ENCODE measurements around the gene SMAD6.

Gene SMAD6

DNA sequence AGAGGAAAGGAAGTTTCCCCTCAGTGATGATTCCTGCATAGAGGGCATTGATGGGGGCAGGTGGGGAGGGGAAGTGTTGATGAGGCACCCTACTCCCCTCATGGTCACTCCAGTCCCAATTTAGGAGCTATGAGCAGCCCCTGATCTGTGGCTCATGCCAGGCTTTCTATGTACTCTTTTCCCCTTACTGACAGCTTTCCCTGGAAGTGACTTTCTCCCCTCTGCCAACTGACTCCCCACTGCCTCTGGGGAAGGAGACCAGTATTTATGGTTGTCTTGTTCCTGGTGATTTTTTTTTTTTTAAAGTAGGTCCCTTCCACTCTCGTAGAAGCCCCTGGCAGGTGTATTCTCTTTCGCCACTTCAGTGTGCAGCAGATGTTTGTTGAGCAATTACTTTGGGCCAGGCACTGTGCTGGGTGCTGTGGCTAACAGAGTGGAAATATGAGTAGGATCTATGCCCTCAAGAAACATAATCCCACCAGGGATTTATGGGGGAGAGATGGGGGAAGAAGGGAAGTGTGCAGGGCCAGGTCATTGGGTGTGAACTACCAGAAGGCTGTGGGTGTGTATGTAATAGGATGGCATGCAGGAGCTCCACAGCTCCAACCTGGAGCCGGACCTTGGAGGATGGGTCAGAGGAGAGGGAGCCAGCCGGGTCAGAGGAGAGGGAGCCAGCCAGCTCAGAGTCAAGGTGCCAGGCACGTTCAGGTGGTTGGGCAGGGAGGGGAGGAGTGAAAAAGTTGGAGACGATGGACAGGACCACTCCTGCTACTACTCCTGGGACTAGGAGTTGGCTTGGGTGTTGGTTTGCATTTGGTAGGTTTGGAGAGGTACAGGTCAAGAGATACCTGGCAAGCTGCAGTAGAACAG, 3.5 kb downstream of the SMAD6 start:
- TF ChIP-seq TAF1 (IDR thresholded peaks at IDR 0.05; ENCODE audit: borderline replicate concordance, insufficient read depth, low read length) (no peak), SIN3A (IDR thresholded peaks at IDR 0.05; ENCODE audit: borderline replicate concordance, insufficient read depth, low read length) (no peak), POLR2AphosphoS5 (IDR thresholded peaks at IDR 0.05; ENCODE audit: low read depth, low read length) (no peak), FOXP2 (optimal IDR thresholded peaks at IDR 0.05; ENCODE audit: borderline replicate concordance, extremely low read depth, extremely low read length, insufficient read depth) (no peak)
- TF ChIP-seq, protein P1, sequence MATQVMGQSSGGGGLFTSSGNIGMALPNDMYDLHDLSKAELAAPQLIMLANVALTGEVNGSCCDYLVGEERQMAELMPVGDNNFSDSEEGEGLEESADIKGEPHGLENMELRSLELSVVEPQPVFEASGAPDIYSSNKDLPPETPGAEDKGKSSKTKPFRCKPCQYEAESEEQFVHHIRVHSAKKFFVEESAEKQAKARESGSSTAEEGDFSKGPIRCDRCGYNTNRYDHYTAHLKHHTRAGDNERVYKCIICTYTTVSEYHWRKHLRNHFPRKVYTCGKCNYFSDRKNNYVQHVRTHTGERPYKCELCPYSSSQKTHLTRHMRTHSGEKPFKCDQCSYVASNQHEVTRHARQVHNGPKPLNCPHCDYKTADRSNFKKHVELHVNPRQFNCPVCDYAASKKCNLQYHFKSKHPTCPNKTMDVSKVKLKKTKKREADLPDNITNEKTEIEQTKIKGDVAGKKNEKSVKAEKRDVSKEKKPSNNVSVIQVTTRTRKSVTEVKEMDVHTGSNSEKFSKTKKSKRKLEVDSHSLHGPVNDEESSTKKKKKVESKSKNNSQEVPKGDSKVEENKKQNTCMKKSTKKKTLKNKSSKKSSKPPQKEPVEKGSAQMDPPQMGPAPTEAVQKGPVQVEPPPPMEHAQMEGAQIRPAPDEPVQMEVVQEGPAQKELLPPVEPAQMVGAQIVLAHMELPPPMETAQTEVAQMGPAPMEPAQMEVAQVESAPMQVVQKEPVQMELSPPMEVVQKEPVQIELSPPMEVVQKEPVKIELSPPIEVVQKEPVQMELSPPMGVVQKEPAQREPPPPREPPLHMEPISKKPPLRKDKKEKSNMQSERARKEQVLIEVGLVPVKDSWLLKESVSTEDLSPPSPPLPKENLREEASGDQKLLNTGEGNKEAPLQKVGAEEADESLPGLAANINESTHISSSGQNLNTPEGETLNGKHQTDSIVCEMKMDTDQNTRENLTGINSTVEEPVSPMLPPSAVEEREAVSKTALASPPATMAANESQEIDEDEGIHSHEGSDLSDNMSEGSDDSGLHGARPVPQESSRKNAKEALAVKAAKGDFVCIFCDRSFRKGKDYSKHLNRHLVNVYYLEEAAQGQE (IDR thresholded peaks at IDR 0.05; ENCODE audit: insufficient read depth in 1 of 2, low read depth in 2 of 2, low read length in 2 of 2): no peak

DNA sequence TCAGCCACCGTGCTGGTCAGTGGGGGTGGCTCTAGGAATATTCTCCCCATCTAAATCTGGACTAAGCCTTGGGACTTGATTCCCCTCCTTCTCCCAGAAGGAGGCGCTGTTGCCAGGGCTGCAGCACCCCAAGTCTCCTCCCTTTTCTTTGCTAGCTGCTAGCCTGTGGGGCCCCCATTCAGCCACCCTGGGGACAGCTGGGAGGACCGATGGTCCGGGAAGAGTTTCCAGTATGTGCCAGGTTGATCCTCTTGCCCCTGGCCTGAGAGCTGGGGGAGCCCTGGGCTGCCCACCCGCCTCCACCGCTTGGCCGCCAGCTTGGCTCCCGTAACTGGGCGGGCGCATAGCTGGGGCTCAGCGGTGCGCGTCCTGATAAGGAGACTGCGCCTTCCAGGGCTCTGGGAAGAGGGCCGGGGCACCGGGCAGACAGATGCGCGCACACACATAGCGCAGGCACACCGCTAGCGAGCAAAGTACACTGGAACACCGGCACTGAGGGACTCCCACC, 4.2 kb downstream of the SMAD6 start:
- no peak for TF ChIP-seq SIN3A (IDR thresholded peaks at IDR 0.05; ENCODE audit: borderline replicate concordance, insufficient read depth, low read length)
- TF ChIP-seq, protein P1 (IDR thresholded peaks at IDR 0.05; ENCODE audit: insufficient read depth in 1 of 2, low read depth in 2 of 2, low read length in 2 of 2): no peak
- TF ChIP-seq POLR2AphosphoS5 (IDR thresholded peaks at IDR 0.05; ENCODE audit: low read depth, low read length): no peak
- TF ChIP-seq FOXP2 (optimal IDR thresholded peaks at IDR 0.05; ENCODE audit: borderline replicate concordance, extremely low read depth, extremely low read length, insufficient read depth): no peak
- TF ChIP-seq TAF1 (IDR thresholded peaks at IDR 0.05; ENCODE audit: borderline replicate concordance, insufficient read depth, low read length): no peak

DNA sequence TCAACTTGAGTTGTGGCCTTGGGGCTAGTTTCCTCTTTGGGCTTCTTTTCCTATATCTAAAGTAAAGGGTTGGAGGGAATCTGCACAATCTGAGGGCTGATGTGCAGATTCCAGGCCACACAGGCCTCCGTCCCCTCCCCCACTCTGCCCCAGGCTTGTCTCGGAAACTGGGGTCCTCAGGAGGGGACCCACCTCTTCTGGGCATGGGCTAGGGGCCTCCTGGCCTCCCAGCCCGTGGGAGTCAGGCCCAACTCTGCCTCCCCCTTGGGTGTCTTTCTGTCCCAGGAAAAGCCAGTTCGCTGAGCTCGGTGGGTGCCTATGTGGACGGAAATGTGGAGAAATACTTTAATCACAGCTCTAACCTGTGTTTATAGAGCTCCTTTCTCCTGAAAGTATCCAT, 4.8 kb downstream of the SMAD6 start:
- TF ChIP-seq TAF1 (IDR thresholded peaks at IDR 0.05; ENCODE audit: borderline replicate concordance, insufficient read depth, low read length): no peak
- no peak for TF ChIP-seq SIN3A (IDR thresholded peaks at IDR 0.05; ENCODE audit: borderline replicate concordance, insufficient read depth, low read length)
- TF ChIP-seq, protein P1 (IDR thresholded peaks at IDR 0.05; ENCODE audit: insufficient read depth in 1 of 2, low read depth in 2 of 2, low read length in 2 of 2): no peak
- no peak for TF ChIP-seq FOXP2 (optimal IDR thresholded peaks at IDR 0.05; ENCODE audit: borderline replicate concordance, extremely low read depth, extremely low read length, insufficient read depth)
- no peak for TF ChIP-seq POLR2AphosphoS5 (IDR thresholded peaks at IDR 0.05; ENCODE audit: low read depth, low read length)

DNA sequence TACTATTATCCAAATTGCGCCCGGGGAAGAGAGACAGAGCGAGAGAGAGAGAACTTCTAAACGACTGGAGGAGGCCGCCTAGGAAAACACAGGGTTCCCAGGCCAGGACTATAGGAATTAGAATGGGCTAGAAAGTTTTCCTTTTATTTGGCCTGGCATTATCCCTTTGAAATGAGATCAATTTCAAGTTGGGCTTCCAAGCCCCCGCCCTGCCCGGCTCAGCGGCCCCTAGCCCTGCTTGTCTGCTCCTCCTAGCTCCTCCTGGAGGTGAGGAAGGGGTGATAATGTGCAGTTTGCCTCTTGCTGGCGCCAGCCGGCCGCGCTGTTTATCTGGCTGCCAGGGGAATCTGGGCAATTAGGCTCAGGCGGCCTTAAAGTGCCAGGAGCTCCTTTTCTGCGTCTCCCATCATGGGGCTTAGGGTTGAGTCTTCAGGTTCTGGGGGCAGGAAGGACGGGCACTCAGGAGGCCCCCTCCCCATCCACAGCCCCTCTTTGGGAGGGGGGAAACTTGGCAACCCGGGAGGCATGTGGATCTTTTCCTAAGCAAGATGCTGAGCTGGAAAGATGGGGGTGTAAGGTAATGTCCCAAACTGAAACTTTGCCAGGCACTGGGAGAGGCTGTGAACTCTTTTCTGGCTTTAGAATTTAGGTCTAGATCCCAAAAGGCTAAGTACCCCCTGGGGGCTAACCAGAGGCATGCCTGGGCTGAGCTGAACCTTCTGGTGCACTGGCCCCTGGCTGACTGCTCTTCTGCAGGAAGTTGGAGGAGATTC, 5.5 kb downstream of the SMAD6 start:
- TF ChIP-seq, protein P1 (IDR thresholded peaks at IDR 0.05; ENCODE audit: insufficient read depth in 1 of 2, low read depth in 2 of 2, low read length in 2 of 2): no peak
- TF ChIP-seq TAF1 (IDR thresholded peaks at IDR 0.05; ENCODE audit: borderline replicate concordance, insufficient read depth, low read length) (no peak), SIN3A (IDR thresholded peaks at IDR 0.05; ENCODE audit: borderline replicate concordance, insufficient read depth, low read length) (no peak)

Data from PFSK-1 (cell line).